ENCODE measurements around the gene ZG16B. TPM values are rescaled to one million over a fixed set of nuclear protein-coding genes. Genes with fewer than 3 reads are reported as not detected.

ZG16B gene
- polyA plus RNA-seq, 3 donors from 2014 or later: 1.2 to 3.9 (median 1.5) TPM

GRCh38 chr16:2824626-2825025, 5.5 kb upstream of the ZG16B start:
- H3K27ac Mint-ChIP-seq: no peak overlapping the region
- no peaks in the 10 kb centered on the region for H3K4me1 Mint-ChIP-seq
- DNase-seq: no peak
- H3K27me3 Mint-ChIP-seq (ENCODE audit: low read depth in 3 of 3): peaks cover 0 to 6% (median 0%) of the 10 kb centered on the region in 3 donors
- no peak overlapping the region for H3K4me3 Mint-ChIP-seq
- H3K36me3 Mint-ChIP-seq: no peaks in the 10 kb centered on the region
- no peaks in the 10 kb centered on the region for H3K9me3 Mint-ChIP-seq

GRCh38 chr16:2825049-2825742, 4.9 kb upstream of the ZG16B start:
- Mint-ChIP-seq H3K27me3 (ENCODE audit: low read depth in 3 of 3) (peaks cover 0 to 6% (median 0%) of the 10 kb centered on the region in 3 donors), H3K4me3 (no peak overlapping the region), H3K9me3 (no peaks in the 10 kb centered on the region), H3K27ac (no peak overlapping the region), H3K36me3 (no peaks in the 10 kb centered on the region), H3K4me1 (no peaks in the 10 kb centered on the region)
- DNase-seq: no peak

DNA sequence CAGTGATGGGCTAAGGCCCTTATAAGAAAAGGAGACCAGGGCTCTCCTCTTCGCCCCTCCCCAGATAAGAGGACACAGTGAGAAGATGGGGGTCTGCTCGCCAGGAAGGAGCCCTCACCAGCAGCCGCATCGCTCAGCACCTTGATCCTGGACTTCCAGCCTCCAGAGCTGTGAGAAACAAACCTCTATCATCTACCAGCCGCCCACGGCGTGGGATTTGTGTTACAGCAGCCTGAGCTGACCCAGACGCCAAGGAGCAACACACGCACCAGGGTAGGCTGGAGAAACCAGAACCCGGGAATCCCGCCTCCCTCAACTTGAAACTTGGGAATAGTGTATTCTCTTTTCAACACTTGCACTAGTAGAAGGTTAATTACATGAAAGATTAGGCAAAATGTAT, 4.2 kb upstream of the ZG16B start:
- Mint-ChIP-seq H3K9me3 (no peaks in the 10 kb centered on the region), H3K4me3 (no peak overlapping the region), H3K36me3 (no peaks in the 10 kb centered on the region), H3K4me1 (no peaks in the 10 kb centered on the region), H3K27me3 (ENCODE audit: low read depth in 3 of 3) (peaks cover 0 to 6% (median 0%) of the 10 kb centered on the region in 3 donors), H3K27ac (no peak overlapping the region)
- no peak for DNase-seq

GRCh38 chr16:2826591-2827373, 3.3 kb upstream of the ZG16B start:
- Mint-ChIP-seq H3K27ac (no peak overlapping the region), H3K36me3 (no peaks in the 10 kb centered on the region), H3K4me3 (no peak overlapping the region), H3K9me3 (no peaks in the 10 kb centered on the region), H3K4me1 (no peaks in the 10 kb centered on the region), H3K27me3 (ENCODE audit: low read depth in 3 of 3) (peaks cover 0 to 5% (median 2%) of the 10 kb centered on the region in 3 donors)
- DNase-seq: no peak

- H3K4me3 Mint-ChIP-seq: no peak overlapping the region
- H3K27me3 Mint-ChIP-seq (ENCODE audit: low read depth in 3 of 3): peaks cover 0 to 5% (median 2%) of the 10 kb centered on the region in 3 donors
- H3K36me3 Mint-ChIP-seq: no peaks in the 10 kb centered on the region
- DNase-seq: no peak
- H3K4me1 Mint-ChIP-seq: no peaks in the 10 kb centered on the region
- H3K27ac Mint-ChIP-seq: no peak overlapping the region
- no peaks in the 10 kb centered on the region for H3K9me3 Mint-ChIP-seq
Observed at GRCh38 chr16:2827374-2827791, 2.7 kb upstream of the ZG16B start.

DNA sequence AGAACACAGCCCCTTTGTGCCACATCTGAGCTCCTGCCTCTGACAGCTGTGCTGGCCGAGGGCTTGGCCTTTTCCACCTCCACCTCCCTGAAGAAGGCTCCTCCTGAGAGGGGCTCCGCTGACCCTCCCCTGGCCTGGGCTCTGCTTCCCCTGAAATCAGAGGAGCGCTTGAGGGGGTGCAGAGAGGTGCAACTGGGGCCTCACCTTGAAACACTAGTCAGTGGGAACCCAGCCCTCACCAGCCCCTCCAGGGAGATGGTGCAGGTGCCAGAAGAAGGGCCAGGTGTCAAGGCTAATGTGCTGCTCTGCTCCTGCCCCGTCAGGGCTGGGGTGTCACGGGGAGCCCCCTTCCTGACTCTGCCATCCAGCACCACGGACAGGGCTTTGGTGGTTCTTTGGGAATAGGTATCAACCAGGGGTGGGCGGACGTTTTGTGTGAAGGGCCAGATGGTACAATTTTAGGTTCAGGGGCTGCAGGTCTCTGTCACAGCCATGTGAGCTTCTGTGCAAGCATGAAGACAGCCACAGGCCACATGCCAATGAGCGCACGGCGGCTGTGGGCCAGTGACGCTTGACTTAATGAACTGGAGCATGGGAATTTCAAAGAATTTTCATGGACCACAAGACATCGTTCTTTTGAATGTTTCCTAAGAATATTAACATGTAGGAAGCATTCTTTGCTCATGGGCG, 2.1 kb upstream of the ZG16B start:
- no peak for DNase-seq
- H3K9me3 Mint-ChIP-seq: no peaks in the 10 kb centered on the region
- no peaks in the 10 kb centered on the region for H3K36me3 Mint-ChIP-seq
- H3K4me1 Mint-ChIP-seq: no peaks in the 10 kb centered on the region
- no peak overlapping the region for H3K4me3 Mint-ChIP-seq
- H3K27me3 Mint-ChIP-seq (ENCODE audit: low read depth in 3 of 3): peaks cover 2 to 5% (median 2%) of the 10 kb centered on the region in 3 donors
- no peak overlapping the region for H3K27ac Mint-ChIP-seq

DNA sequence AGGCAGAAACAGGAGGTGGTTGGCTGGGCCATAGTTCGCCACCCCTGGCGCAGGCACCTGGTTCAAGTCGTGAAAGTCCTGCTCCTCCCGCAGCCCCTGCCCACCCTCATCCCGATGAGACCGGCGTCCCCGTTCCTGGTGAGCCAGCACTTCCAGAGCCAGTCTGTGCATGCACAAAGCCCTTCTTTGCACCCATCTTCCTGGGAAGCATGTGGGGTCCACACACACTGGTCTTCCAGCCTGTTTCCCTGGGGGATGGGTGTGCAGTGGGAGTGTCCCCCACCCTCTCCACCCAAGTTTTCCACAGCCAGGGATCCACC, 1.6 kb upstream of the ZG16B start:
- peaks cover 2 to 5% (median 2%) of the 10 kb centered on the region in 3 donors for H3K27me3 Mint-ChIP-seq (ENCODE audit: low read depth in 3 of 3)
- H3K9me3 Mint-ChIP-seq: no peaks in the 10 kb centered on the region
- no peak for DNase-seq
- H3K4me1 Mint-ChIP-seq: no peaks in the 10 kb centered on the region
- H3K4me3 Mint-ChIP-seq: no peak overlapping the region
- no peak overlapping the region for H3K27ac Mint-ChIP-seq
- no peaks in the 10 kb centered on the region for H3K36me3 Mint-ChIP-seq

- Mint-ChIP-seq H3K4me3 (no peak overlapping the region), H3K27me3 (ENCODE audit: low read depth in 3 of 3) (peaks cover 2 to 5% (median 2%) of the 10 kb centered on the region in 3 donors), H3K36me3 (no peaks in the 10 kb centered on the region), H3K27ac (no peak overlapping the region), H3K4me1 (no peaks in the 10 kb centered on the region), H3K9me3 (no peaks in the 10 kb centered on the region)
- no peak for DNase-seq
Observed at GRCh38 chr16:2828876-2829430, 1.1 kb upstream of the ZG16B start.

DNA sequence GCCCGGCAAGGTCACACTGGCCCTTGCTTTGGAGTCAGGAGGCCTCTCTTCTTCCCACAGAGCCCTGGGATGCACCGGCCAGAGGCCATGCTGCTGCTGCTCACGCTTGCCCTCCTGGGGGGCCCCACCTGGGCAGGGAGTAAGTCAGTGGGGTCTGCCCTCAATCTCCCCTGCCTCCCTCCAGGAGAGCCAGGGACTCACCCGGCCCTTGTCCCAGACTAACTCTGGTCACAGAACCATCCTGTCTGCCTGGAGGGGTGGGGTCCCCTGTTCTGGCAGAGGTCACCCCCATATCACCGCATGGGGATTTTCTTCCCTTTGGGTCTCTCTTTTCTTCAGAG, 222 bp downstream of the ZG16B start:
- H3K4me1 Mint-ChIP-seq: no peaks in the 10 kb centered on the region
- no peak overlapping the region for H3K4me3 Mint-ChIP-seq
- DNase-seq: no peak
- H3K27me3 Mint-ChIP-seq (ENCODE audit: low read depth in 3 of 3): peaks cover 2 to 3% (median 2%) of the 10 kb centered on the region in 3 donors
- no peak overlapping the region for H3K27ac Mint-ChIP-seq
- no peaks in the 10 kb centered on the region for H3K36me3 Mint-ChIP-seq
- no peaks in the 10 kb centered on the region for H3K9me3 Mint-ChIP-seq

DNA sequence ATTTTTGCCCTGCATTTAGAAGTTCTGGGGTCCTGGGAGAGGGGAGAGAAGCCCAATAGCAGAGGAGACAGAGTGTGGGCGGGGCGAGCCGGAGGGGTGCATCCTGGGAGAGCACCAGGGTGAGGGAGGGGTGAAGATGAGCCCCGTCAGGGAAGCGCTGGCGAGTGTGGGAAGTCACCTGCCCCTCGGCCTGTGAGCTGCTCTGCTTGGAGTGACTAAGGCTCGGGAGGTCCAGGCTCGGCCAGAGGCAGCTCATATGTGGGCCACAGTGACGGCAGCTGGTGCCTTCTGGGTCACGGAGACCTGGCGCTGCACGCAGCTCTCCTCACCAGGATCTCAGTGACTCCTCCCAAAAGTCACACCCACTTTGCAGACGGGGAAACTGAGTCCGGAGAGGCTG, 1.1 kb downstream of the ZG16B start:
- no peak for DNase-seq
- Mint-ChIP-seq H3K36me3 (peaks cover 0 to 2% (median 0%) of the 10 kb centered on the region in 3 donors), H3K4me1 (peaks cover 0 to 1% of the 10 kb centered on the region in 2 donors), H3K4me3 (no peak overlapping the region), H3K27me3 (ENCODE audit: low read depth in 3 of 3) (peaks cover under 1 to 2% (median 2%) of the 10 kb centered on the region in 3 donors), H3K9me3 (no peaks in the 10 kb centered on the region), H3K27ac (peak overlapping the region in 1 of 6 donors; percentile 69)

DNA sequence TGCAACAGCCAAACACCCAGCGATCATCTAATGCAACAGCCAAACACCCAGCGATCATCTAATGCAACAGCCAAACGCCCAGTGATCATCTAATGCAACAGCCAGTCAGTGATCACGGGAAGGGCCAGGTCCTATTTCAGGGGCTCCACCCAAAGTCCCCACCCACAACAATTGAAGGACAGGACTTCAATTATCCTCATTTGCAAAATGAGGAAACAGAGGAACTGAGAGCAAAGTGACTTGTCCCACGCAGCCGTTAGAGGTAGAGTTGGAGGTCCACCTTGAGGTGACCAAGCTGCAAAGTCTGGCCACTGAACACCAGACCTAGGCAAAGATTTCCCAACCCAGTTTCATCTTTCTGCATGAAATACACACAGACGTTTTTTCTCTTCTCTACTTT, 3.7 kb downstream of the ZG16B start:
- H3K27me3 Mint-ChIP-seq (ENCODE audit: low read depth in 3 of 3): peaks cover 2 to 3% (median 2%) of the 10 kb centered on the region in 3 donors

DNA sequence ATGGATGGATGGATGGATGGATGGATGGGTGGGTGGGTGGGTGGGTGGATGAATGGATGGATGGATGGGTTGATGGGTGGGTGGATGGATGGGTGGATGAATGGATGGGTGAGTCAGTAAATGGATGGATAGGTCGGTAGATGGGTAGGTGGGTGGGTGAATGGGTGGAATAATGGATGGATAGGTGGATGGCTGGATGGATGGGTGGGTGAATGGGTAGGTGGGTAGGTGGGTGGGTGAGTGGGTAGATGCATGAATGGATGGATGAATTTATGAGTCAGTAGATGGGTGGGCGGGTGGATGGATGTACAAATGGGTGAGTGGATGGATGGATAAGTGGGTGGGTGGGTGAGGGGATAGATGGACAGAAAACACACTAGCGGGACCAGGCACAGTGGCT, 4.9 kb downstream of the ZG16B start:
- peak overlapping the region in 1 of 6 donors; percentile 61 for H3K27ac Mint-ChIP-seq
- H3K36me3 Mint-ChIP-seq: peaks cover 0 to 5% (median 0%) of the 10 kb centered on the region in 3 donors
- no peaks in the 10 kb centered on the region for H3K9me3 Mint-ChIP-seq
- DNase-seq: no peak
- H3K4me1 Mint-ChIP-seq: peaks cover 32 to 33% of the 10 kb centered on the region in 2 donors
- peaks cover 2 to 3% (median 2%) of the 10 kb centered on the region in 3 donors for H3K27me3 Mint-ChIP-seq (ENCODE audit: low read depth in 3 of 3)
- no peak overlapping the region for H3K4me3 Mint-ChIP-seq

More for the DNA sequence above, 3.7 kb downstream of the ZG16B start:
- Mint-ChIP-seq H3K4me1 (peaks cover 20 to 21% of the 10 kb centered on the region in 2 donors), H3K4me3 (no peak overlapping the region), H3K36me3 (peaks cover 0 to 5% (median 0%) of the 10 kb centered on the region in 3 donors), H3K27ac (peak overlapping the region in 1 of 6 donors; percentile 16), H3K9me3 (no peaks in the 10 kb centered on the region)
- DNase-seq: no peak

DNA sequence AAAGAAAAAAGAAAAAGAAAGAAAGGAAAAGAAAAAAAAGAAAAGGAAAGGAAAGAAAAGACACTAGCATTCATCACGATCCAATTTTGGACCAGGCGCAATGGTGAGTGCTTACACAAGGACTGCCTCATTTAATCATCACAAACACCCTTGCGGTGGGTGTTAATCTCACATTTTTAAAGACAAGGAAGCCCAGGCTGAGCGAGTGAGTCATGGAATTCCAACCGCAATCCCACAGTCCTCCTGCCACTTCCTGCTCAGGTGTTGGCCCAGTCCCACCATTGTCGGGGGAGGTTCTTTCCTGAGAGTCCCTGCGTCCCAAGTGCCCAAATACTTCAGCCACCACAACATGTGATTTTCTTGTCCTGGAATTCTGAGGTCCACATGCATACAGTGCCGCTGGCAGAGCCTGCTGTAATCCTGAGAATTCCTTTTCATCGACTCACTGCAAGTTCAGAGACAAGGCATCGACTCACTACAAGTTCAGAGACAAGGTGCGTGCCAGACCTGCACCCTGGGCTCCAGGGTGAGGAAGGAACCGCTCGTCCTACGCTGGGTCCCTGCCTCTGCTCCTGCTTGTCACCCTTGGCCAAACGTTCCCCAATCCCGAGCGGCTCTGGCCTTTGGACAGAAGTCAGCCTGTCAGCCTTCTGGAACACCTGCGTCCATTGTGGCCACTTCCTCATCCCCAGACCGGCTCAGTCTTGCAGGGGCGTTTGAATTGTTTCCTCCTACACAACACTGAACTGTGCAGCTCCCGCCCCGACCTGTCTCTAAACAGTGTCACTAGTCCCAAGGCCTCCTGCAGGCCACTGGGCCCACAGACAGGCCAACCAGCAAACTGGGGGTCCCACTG, 5.8 kb downstream of the ZG16B start:
- Mint-ChIP-seq H3K4me1 (peaks cover 38 to 40% of the 10 kb centered on the region in 2 donors), H3K36me3 (peaks cover 0 to 5% (median 0%) of the 10 kb centered on the region in 3 donors), H3K27me3 (ENCODE audit: low read depth in 3 of 3) (peaks cover 2 to 4% (median 2%) of the 10 kb centered on the region in 3 donors), H3K27ac (peak overlapping the region; percentile 41 to 73 (median 57)), H3K4me3 (no peak overlapping the region), H3K9me3 (no peaks in the 10 kb centered on the region)
- no peak for DNase-seq

Data from immature natural killer cell (primary cell).